ENCODE measurements around the gene GALC.

Gene GALC

DNA sequence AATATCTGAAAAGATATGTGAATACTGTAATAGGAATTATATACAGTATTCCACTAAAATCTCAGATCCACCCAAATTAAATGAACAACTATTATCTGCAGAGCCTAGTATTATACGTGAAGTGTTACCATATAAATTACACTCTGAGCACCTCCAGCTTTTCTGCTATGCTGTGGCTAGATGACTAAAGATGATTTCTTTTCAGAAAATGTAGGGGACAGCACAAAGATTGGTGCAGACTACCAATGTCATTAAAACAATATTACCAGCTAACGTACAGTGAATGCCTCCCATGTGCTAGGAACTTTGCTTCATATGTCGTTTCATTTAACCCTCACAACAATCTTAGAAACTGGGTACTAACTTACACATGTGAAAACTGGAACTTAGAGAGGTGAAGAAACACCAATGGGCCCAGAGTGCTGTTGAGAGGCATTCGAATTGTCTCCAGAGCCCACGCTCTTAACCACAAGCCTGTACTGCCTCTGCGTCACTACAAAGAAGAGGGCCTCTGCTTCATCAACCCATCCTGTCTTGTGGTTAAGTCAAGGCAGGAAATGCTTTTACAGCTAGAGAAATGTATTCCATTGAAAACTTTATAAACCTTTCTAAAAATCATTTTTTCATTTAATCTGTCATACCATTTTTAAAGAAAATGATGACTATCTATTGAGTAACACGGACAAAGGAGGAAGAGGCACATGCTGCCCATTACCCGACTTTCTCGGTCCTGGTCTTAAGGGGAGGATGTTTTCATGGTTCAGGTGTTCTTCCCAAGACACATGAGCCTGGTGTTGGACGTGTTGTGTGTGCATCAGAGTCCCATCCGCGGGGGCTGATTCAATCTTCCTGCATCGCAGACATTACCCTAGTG lies 13.2 kb upstream of the GALC start:
- H3K9ac ChIP-seq (ENCODE audit: low read depth, low read length): no peak overlapping the region
- H3K27ac ChIP-seq (ENCODE audit: low read depth, low read length): no peak overlapping the region
- no peaks in the 10 kb centered on the region; the same call in 1 of the 2 replicates for H3K4me1 ChIP-seq (ENCODE audit: control insufficient read depth, insufficient read depth, low read length)
- H3K4me3 ChIP-seq (ENCODE audit: low read depth, low read length): no peak overlapping the region
- no peaks in the 10 kb centered on the region for H3K27me3 ChIP-seq (ENCODE audit: control insufficient read depth, insufficient read depth, low read length)
- H3K36me3 ChIP-seq (ENCODE audit: control insufficient read depth, insufficient read depth, low read length): no peaks in the 10 kb centered on the region
- no peaks in the 10 kb centered on the region for H3K9me3 ChIP-seq (ENCODE audit: control insufficient read depth, insufficient read depth, low read length)

DNA sequence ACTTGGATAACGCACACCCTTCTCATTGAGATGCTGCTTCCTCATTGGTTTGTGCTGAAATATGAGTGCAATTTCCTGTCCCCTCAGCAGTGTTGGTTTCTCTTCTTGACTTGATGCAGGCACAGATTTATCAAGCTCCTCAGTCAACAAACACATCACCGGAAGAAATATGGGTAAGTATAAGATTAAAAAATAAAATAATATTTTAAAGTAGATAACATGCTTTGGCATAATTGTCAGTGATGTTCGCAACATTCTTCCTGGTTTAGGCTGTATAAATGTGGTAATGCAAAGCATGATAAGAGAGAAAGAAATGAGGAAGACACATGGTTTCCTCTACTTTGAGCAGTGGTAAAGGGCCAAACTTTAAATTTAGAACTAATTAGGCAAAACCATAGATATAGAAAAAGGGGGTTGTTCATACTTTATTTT lies 12.1 kb upstream of the GALC start, which contains the start of gene GPR65:
Gene GPR65, plus strand, starts transcription at position 86 of the 432 bp plus-strand sequence. CDS start 5,713 bp downstream, outside the sequence.
- Histone ChIP-seq H3K9ac (ENCODE audit: low read depth, low read length) (no peak within 1 kb of the TSS), H3K4me1 (ENCODE audit: control insufficient read depth, insufficient read depth, low read length) (no peaks in the 10 kb centered on the region; the same call in 1 of the 2 replicates)

DNA sequence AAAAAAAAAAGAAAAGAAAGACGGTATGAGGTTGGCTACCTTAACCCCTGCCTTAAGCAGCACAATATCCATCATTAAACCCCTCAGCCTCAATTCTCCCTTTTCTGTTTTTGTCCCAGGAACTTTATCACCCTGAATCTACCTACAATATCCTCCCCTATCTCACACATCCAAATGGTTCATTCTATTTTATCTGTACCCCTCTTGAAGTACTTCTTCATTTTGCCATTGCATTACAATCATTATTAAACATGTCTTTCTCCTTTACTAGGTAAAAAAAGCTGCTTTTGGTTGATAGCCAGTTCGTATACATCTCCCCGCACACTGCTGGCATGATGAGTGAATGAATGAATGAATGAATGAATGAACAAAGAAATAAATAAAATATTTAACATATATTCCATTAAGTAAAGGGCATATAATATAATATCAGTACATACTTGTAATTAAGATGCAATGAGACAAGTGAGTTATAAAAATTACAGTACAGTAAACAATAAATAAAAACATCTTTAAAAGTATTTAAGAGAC lies 11.6 kb upstream of the GALC start:
- H3K27me3 ChIP-seq (ENCODE audit: control insufficient read depth, insufficient read depth, low read length): no peaks in the 10 kb centered on the region
- H3K4me3 ChIP-seq (ENCODE audit: low read depth, low read length): no peak overlapping the region
- H3K9ac ChIP-seq (ENCODE audit: low read depth, low read length): no peak overlapping the region
- no peak overlapping the region for H3K27ac ChIP-seq (ENCODE audit: low read depth, low read length)
- no peaks in the 10 kb centered on the region for H3K9me3 ChIP-seq (ENCODE audit: control insufficient read depth, insufficient read depth, low read length)
- H3K4me1 ChIP-seq (ENCODE audit: control insufficient read depth, insufficient read depth, low read length): no peaks in the 10 kb centered on the region; the same call in 1 of the 2 replicates
- H3K36me3 ChIP-seq (ENCODE audit: control insufficient read depth, insufficient read depth, low read length): no peaks in the 10 kb centered on the region

More for the DNA sequence above, 12.1 kb upstream of the GALC start, which contains the start of gene GPR65:
- no peaks in the 10 kb centered on the region for H3K27me3 ChIP-seq (ENCODE audit: control insufficient read depth, insufficient read depth, low read length)
- no peaks in the 10 kb centered on the region for H3K9me3 ChIP-seq (ENCODE audit: control insufficient read depth, insufficient read depth, low read length)
- no peak within 1 kb of the TSS for H3K27ac ChIP-seq (ENCODE audit: low read depth, low read length)
- H3K36me3 ChIP-seq (ENCODE audit: control insufficient read depth, insufficient read depth, low read length): no peaks in the 10 kb centered on the region
- H3K4me3 ChIP-seq (ENCODE audit: low read depth, low read length): no peak within 1 kb of the TSS

DNA sequence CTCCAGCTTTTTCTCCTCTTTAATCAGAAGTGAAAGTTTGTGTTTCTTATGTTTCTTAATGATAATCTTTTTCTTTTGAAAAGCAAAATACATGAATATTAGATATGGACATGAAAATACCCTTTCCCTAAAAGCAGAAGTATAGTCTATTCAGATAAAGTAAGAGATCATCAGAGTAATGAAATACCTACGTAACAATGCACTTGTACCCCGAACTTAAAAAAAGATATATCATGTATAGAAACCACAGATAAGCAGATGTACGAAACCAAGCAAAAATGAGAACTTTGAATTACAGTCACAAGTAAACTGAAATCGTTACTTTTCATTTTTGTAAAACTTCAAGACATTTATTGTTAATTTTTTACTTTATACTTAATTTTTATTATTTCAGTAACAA lies 10.4 kb upstream of the GALC start:
- H3K27me3 ChIP-seq (ENCODE audit: control insufficient read depth, insufficient read depth, low read length): no peaks in the 10 kb centered on the region
- no peak overlapping the region for H3K9ac ChIP-seq (ENCODE audit: low read depth, low read length)
- no peaks in the 10 kb centered on the region for H3K9me3 ChIP-seq (ENCODE audit: control insufficient read depth, insufficient read depth, low read length)
- no peaks in the 10 kb centered on the region for H3K36me3 ChIP-seq (ENCODE audit: control insufficient read depth, insufficient read depth, low read length)
- no peak overlapping the region for H3K4me3 ChIP-seq (ENCODE audit: low read depth, low read length)
- no peak overlapping the region for H3K27ac ChIP-seq (ENCODE audit: low read depth, low read length)
- H3K4me1 ChIP-seq (ENCODE audit: control insufficient read depth, insufficient read depth, low read length): no peaks in the 10 kb centered on the region; the same call in 1 of the 2 replicates

DNA sequence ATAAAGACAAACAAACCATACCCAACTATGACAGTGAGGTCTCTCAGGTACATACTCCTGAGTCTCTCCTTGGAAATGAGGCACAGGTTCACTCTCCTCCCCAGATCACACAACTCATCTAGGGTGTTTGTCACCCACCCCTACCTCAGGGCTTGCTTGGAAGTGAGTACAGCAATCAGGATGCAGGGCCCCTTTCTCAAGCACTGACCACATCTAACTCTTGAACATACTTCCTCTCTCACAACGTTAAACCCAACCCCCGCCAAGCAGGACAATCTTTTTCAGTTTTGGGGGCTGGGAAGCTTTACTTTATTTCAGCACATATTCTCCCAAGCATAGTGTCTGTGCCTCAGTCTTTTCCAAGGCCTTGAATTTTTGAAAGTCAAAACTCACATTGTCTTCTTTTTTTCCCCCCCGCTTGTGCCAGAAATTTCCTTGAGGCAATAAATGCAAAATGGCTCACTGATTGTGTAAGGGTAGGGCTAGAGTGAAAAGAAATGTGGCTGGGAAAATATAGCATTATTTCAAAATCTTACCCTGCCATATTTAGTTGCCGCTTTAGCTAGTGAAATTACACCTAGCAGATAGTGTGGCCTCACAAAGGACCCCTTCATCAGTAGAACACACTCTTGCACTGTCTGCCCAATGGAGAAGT lies 9.6 kb upstream of the GALC start:
- no peaks in the 10 kb centered on the region; the same call in 1 of the 2 replicates for H3K4me1 ChIP-seq (ENCODE audit: control insufficient read depth, insufficient read depth, low read length)
- no peaks in the 10 kb centered on the region for H3K9me3 ChIP-seq (ENCODE audit: control insufficient read depth, insufficient read depth, low read length)
- H3K36me3 ChIP-seq (ENCODE audit: control insufficient read depth, insufficient read depth, low read length): no peaks in the 10 kb centered on the region
- no peak overlapping the region for H3K4me3 ChIP-seq (ENCODE audit: low read depth, low read length)
- H3K27me3 ChIP-seq (ENCODE audit: control insufficient read depth, insufficient read depth, low read length): no peaks in the 10 kb centered on the region
- H3K27ac ChIP-seq (ENCODE audit: low read depth, low read length): no peak overlapping the region
- no peak overlapping the region for H3K9ac ChIP-seq (ENCODE audit: low read depth, low read length)

DNA sequence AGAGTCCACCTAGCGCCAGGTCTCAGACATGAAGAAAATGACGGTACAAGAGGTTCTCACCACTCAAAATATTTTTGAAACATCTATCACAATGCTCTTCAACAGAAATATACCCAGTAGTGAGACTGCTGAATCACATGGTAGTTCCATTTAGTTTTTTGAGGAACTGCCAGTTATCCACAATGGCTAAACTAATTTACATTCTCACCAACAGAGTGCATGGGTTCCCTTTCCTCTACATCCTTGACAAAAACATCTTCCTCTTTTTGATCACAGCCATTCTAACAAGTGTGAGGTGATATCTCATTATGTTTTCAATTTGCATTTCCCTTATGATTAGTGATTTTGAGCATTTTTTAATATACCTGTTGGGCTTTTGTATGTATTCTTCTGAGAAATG lies 6.3 kb upstream of the GALC start:
- no peaks in the 10 kb centered on the region; the same call in 1 of the 2 replicates for H3K4me1 ChIP-seq (ENCODE audit: control insufficient read depth, insufficient read depth, low read length)
- H3K4me3 ChIP-seq (ENCODE audit: low read depth, low read length): no peak overlapping the region
- no peak overlapping the region for H3K27ac ChIP-seq (ENCODE audit: low read depth, low read length)
- H3K27me3 ChIP-seq (ENCODE audit: control insufficient read depth, insufficient read depth, low read length): no peaks in the 10 kb centered on the region
- no peaks in the 10 kb centered on the region for H3K36me3 ChIP-seq (ENCODE audit: control insufficient read depth, insufficient read depth, low read length)
- H3K9me3 ChIP-seq (ENCODE audit: control insufficient read depth, insufficient read depth, low read length): no peaks in the 10 kb centered on the region
- no peak overlapping the region for H3K9ac ChIP-seq (ENCODE audit: low read depth, low read length)

DNA sequence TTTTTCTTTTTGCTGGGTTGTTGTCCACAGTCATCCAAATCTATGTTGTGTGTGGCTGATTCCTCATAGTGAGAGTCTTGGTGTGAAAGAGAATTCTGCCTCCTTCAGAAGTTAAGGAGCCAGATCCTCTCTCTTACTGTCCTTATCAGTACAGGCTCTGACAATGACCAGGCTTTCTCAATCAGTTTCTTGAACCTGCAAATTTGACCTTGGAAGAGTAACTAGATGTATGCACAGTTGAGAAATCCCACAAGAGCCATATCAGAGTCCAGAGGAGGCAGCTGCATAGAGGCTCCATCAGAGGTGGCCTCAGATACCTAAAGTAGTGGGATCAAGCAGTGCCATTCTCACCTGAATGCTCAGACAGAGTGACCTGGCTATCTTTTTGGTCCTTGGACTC lies 5.5 kb upstream of the GALC start:
- no peak overlapping the region for H3K9ac ChIP-seq (ENCODE audit: low read depth, low read length)
- no peak overlapping the region for H3K4me3 ChIP-seq (ENCODE audit: low read depth, low read length)
- H3K9me3 ChIP-seq (ENCODE audit: control insufficient read depth, insufficient read depth, low read length): no peaks in the 10 kb centered on the region
- H3K36me3 ChIP-seq (ENCODE audit: control insufficient read depth, insufficient read depth, low read length): no peaks in the 10 kb centered on the region
- no peak overlapping the region for H3K27ac ChIP-seq (ENCODE audit: low read depth, low read length)
- peaks cover 4% of the 10 kb centered on the region for H3K4me1 ChIP-seq (ENCODE audit: control insufficient read depth, insufficient read depth, low read length)
- H3K27me3 ChIP-seq (ENCODE audit: control insufficient read depth, insufficient read depth, low read length): no peaks in the 10 kb centered on the region

DNA sequence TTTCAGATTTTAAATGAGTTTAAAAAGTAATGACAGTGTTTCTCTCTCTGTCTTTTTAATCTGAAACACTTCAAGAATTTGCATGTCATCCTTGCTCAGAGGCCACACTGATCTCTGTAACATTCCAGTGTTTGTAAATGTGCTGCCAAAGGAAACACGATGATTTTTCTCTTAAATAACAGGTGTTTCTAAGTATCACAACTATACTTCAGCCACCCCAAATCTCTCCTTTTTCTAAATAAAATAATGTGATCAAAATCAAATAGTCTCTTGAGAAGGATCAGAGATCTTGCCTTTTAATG lies 3.3 kb upstream of the GALC start:
- Histone ChIP-seq H3K9ac (ENCODE audit: low read depth, low read length) (no peak overlapping the region), H3K27ac (ENCODE audit: low read depth, low read length) (no peak overlapping the region), H3K9me3 (ENCODE audit: control insufficient read depth, insufficient read depth, low read length) (no peaks in the 10 kb centered on the region), H3K4me1 (ENCODE audit: control insufficient read depth, insufficient read depth, low read length) (peaks cover 13% of the 10 kb centered on the region), H3K27me3 (ENCODE audit: control insufficient read depth, insufficient read depth, low read length) (no peaks in the 10 kb centered on the region), H3K36me3 (ENCODE audit: control insufficient read depth, insufficient read depth, low read length) (no peaks in the 10 kb centered on the region), H3K4me3 (ENCODE audit: low read depth, low read length) (no peak overlapping the region)

DNA sequence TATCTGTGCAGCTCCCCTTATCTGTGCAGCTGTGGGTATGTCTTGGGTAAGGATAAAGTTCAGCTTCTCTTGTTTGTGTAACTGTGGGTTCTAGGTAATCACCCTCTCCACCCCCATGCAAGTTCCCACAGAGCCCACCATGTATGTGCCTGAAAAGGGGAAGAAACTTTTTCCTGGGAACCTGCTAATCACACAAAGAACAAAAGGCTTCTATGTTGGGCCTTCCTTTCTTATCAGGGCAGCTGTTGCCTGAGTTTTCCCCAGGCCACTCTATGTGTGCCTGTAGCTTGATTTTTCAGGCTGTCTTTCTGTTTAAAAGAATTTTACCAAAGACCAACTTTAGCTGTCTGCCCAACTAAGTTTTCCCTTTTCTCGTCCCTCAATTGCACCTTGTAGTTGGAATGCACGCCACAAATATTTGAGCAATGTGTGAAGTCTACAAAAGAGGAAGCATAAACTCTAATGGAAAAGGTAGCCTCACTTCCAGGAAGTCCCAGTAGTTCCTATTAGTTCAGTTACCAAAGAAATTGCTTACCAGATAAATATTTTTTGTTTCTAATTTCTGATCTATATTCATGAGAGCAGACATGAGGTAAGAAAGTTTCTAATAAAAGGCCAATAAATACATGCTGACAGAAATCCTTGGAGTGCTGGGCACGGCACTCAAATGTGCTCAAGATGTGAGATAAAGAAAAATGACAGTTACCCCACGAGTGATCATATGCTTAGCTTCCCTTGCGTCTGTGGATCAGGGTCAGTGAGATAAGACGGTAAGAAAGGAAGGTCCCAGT lies 2.7 kb upstream of the GALC start:
- no peaks in the 10 kb centered on the region for H3K27me3 ChIP-seq (ENCODE audit: control insufficient read depth, insufficient read depth, low read length)
- H3K27ac ChIP-seq (ENCODE audit: low read depth, low read length): peak overlapping the region; percentile 50
- peaks cover 14% of the 10 kb centered on the region for H3K4me1 ChIP-seq (ENCODE audit: control insufficient read depth, insufficient read depth, low read length)
- no peak overlapping the region for H3K4me3 ChIP-seq (ENCODE audit: low read depth, low read length)
- no peak overlapping the region for H3K9ac ChIP-seq (ENCODE audit: low read depth, low read length)
- no peaks in the 10 kb centered on the region for H3K36me3 ChIP-seq (ENCODE audit: control insufficient read depth, insufficient read depth, low read length)
- H3K9me3 ChIP-seq (ENCODE audit: control insufficient read depth, insufficient read depth, low read length): no peaks in the 10 kb centered on the region

DNA sequence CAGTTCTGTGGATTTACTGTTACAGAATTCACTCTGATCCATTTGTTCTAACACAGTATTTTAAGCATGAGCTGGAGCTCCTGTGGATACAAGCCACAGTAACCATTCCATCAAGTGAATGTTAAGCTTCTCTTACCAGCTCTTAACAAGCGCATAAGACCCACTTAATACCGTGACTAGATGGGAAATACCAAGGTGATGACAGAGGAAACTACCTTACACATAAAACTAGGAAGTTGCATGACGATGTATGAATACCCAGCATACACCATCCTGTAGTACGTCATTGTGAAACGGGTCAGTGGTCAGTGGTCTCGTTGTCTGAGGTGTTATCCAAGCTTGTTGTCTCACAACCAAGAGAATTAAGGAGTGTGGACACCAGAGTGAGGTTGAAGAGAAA lies 2.0 kb upstream of the GALC start:
- peaks cover 18% of the 10 kb centered on the region for H3K4me1 ChIP-seq (ENCODE audit: control insufficient read depth, insufficient read depth, low read length)
- no peaks in the 10 kb centered on the region for H3K27me3 ChIP-seq (ENCODE audit: control insufficient read depth, insufficient read depth, low read length)
- no peak overlapping the region for H3K9ac ChIP-seq (ENCODE audit: low read depth, low read length)
- H3K36me3 ChIP-seq (ENCODE audit: control insufficient read depth, insufficient read depth, low read length): no peaks in the 10 kb centered on the region
- no peak overlapping the region for H3K27ac ChIP-seq (ENCODE audit: low read depth, low read length)
- H3K4me3 ChIP-seq (ENCODE audit: low read depth, low read length): no peak overlapping the region
- no peaks in the 10 kb centered on the region for H3K9me3 ChIP-seq (ENCODE audit: control insufficient read depth, insufficient read depth, low read length)

Data from HUES48 (cell line).